ENCODE data around the gene IFFO2.

Gene IFFO2

GRCh38 chr1:18890706-18891425, 65.6 kb downstream of the IFFO2 start:
- Histone ChIP-seq H3K4me1 (no peaks in the 10 kb centered on the region), H3K4me3 (no peak overlapping the region), H3K36me3 (replicated peaks) (no peaks in the 10 kb centered on the region), H3K9me3 (no peaks in the 10 kb centered on the region), H3K27me3 (ENCODE audit: low read depth) (no peaks in the 10 kb centered on the region)
- DNase-seq (ENCODE audit: low spot score in 2 of 2), result no peak
- in situ Hi-C loops (cut with MboI; ENCODE audit: low sequenced_read_pairs), result no loop called here

- Histone ChIP-seq H3K36me3 (replicated peaks) (no peaks in the 10 kb centered on the region; the same call in 1 of the 2 replicates), H3K4me1 (no peaks in the 10 kb centered on the region), H3K27me3 (ENCODE audit: low read depth) (no peaks in the 10 kb centered on the region), H3K4me3 (no peak overlapping the region), H3K9me3 (no peaks in the 10 kb centered on the region)
- in situ Hi-C loops (cut with MboI; ENCODE audit: low sequenced_read_pairs), result no loop called here
- no peak for DNase-seq (ENCODE audit: low spot score in 2 of 2)
These were observed 70.5 kb downstream of the IFFO2 start for GRCh38 chr1:18886003-18886335.

GRCh38 chr1:18885311-18886002, 71.0 kb downstream of the IFFO2 start:
- no peaks in the 10 kb centered on the region for H3K9me3 ChIP-seq
- H3K4me1 ChIP-seq, result no peaks in the 10 kb centered on the region
- DNase-seq (ENCODE audit: low spot score in 2 of 2), result no peak
- in situ Hi-C loops (cut with MboI; ENCODE audit: low sequenced_read_pairs), result no loop called here
- H3K27me3 ChIP-seq (ENCODE audit: low read depth), result no peaks in the 10 kb centered on the region
- no peak overlapping the region for H3K4me3 ChIP-seq
- H3K36me3 ChIP-seq (replicated peaks), result no peaks in the 10 kb centered on the region; the same call in 1 of the 2 replicates

GRCh38 chr1:18884727-18885126, 71.7 kb downstream of the IFFO2 start:
- peaks cover 4% of the 10 kb centered on the region for H3K4me1 ChIP-seq
- in situ Hi-C loops (cut with MboI; ENCODE audit: low sequenced_read_pairs), result no loop called here

GRCh38 chr1:18884419-18884717, 72.1 kb downstream of the IFFO2 start:
- H3K9me3 ChIP-seq, result no peaks in the 10 kb centered on the region
- DNase-seq (ENCODE audit: low spot score in 2 of 2), result no peak
- in situ Hi-C loops (cut with MboI; ENCODE audit: low sequenced_read_pairs), result no loop called here
- H3K27me3 ChIP-seq (ENCODE audit: low read depth), result no peaks in the 10 kb centered on the region
- no peak overlapping the region for H3K4me3 ChIP-seq
- H3K4me1 ChIP-seq, result peaks cover 8% of the 10 kb centered on the region
- no peaks in the 10 kb centered on the region; the same call in 1 of the 2 replicates for H3K36me3 ChIP-seq (replicated peaks)

More at GRCh38 chr1:18884727-18885126, 71.7 kb downstream of the IFFO2 start:
- DNase-seq (ENCODE audit: low spot score in 2 of 2), result no peak
- H3K27me3 ChIP-seq (ENCODE audit: low read depth), result no peaks in the 10 kb centered on the region
- no peak overlapping the region for H3K4me3 ChIP-seq
- no peaks in the 10 kb centered on the region; the same call in 1 of the 2 replicates for H3K36me3 ChIP-seq (replicated peaks)
- H3K9me3 ChIP-seq, result no peaks in the 10 kb centered on the region

GRCh38 chr1:18883636-18884418, 72.6 kb downstream of the IFFO2 start:
- Histone ChIP-seq H3K9me3 (no peaks in the 10 kb centered on the region), H3K4me1 (peaks cover 9% of the 10 kb centered on the region), H3K4me3 (no peak overlapping the region), H3K36me3 (replicated peaks) (no peaks in the 10 kb centered on the region; the same call in 1 of the 2 replicates), H3K27me3 (ENCODE audit: low read depth) (no peaks in the 10 kb centered on the region)
- in situ Hi-C loops (cut with MboI; ENCODE audit: low sequenced_read_pairs), result no loop called here
- DNase-seq (ENCODE audit: low spot score in 2 of 2), result peak; percentile 42 to 85

- in situ Hi-C loops (cut with MboI; ENCODE audit: low sequenced_read_pairs), result no loop called here
- H3K36me3 ChIP-seq (replicated peaks), result no peaks in the 10 kb centered on the region; the same call in 1 of the 2 replicates
- H3K4me1 ChIP-seq, result peaks cover 9% of the 10 kb centered on the region
- no peak overlapping the region for H3K4me3 ChIP-seq
- H3K27me3 ChIP-seq (ENCODE audit: low read depth), result no peaks in the 10 kb centered on the region
- H3K9me3 ChIP-seq, result no peaks in the 10 kb centered on the region
- no peak for DNase-seq (ENCODE audit: low spot score in 2 of 2)
These were observed 73.4 kb downstream of the IFFO2 start for GRCh38 chr1:18883079-18883478.

GRCh38 chr1:18882486-18882885, 74.0 kb downstream of the IFFO2 start:
- no peak for DNase-seq (ENCODE audit: low spot score in 2 of 2)
- Histone ChIP-seq H3K36me3 (replicated peaks) (no peaks in the 10 kb centered on the region; the same call in 1 of the 2 replicates), H3K4me3 (no peak overlapping the region), H3K27me3 (ENCODE audit: low read depth) (no peaks in the 10 kb centered on the region), H3K9me3 (no peaks in the 10 kb centered on the region), H3K4me1 (peaks cover 9% of the 10 kb centered on the region)
- in situ Hi-C loops (cut with MboI; ENCODE audit: low sequenced_read_pairs), result no loop called here

GRCh38 chr1:18881642-18882431, 74.6 kb downstream of the IFFO2 start:
- in situ Hi-C loops (cut with MboI; ENCODE audit: low sequenced_read_pairs), result no loop called here
- H3K36me3 ChIP-seq (replicated peaks), result no peaks in the 10 kb centered on the region; the same call in 1 of the 2 replicates

GRCh38 chr1:18881164-18881563, 75.3 kb downstream of the IFFO2 start:
- no peaks in the 10 kb centered on the region; the same call in 1 of the 2 replicates for H3K36me3 ChIP-seq (replicated peaks)
- no peak overlapping the region for H3K4me3 ChIP-seq
- H3K27me3 ChIP-seq (ENCODE audit: low read depth), result no peaks in the 10 kb centered on the region
- in situ Hi-C loops (cut with MboI; ENCODE audit: low sequenced_read_pairs), result no loop called here
- no peaks in the 10 kb centered on the region for H3K9me3 ChIP-seq
- no peak for DNase-seq (ENCODE audit: low spot score in 2 of 2)
- peaks cover 9% of the 10 kb centered on the region for H3K4me1 ChIP-seq

More at GRCh38 chr1:18881642-18882431, 74.6 kb downstream of the IFFO2 start:
- DNase-seq (ENCODE audit: low spot score in 2 of 2), result no peak
- Histone ChIP-seq H3K4me1 (peaks cover 9% of the 10 kb centered on the region), H3K27me3 (ENCODE audit: low read depth) (no peaks in the 10 kb centered on the region), H3K4me3 (no peak overlapping the region), H3K9me3 (no peaks in the 10 kb centered on the region)

- Histone ChIP-seq H3K4me3 (no peak overlapping the region), H3K9me3 (no peaks in the 10 kb centered on the region), H3K4me1 (peaks cover 9% of the 10 kb centered on the region), H3K27me3 (ENCODE audit: low read depth) (no peaks in the 10 kb centered on the region), H3K36me3 (replicated peaks) (no peaks in the 10 kb centered on the region; the same call in 1 of the 2 replicates)
- DNase-seq (ENCODE audit: low spot score in 2 of 2), result no peak
- in situ Hi-C loops (cut with MboI; ENCODE audit: low sequenced_read_pairs), result no loop called here
These were observed 75.9 kb downstream of the IFFO2 start for GRCh38 chr1:18880585-18880984.

- Histone ChIP-seq H3K27me3 (ENCODE audit: low read depth) (no peaks in the 10 kb centered on the region), H3K9me3 (no peaks in the 10 kb centered on the region), H3K4me1 (peaks cover 9% of the 10 kb centered on the region), H3K4me3 (no peak overlapping the region), H3K36me3 (replicated peaks) (no peaks in the 10 kb centered on the region; the same call in 1 of the 2 replicates)
- peak; percentile 63 to 75 for DNase-seq (ENCODE audit: low spot score in 2 of 2)
- in situ Hi-C loops (cut with MboI; ENCODE audit: low sequenced_read_pairs), result no loop called here
These were observed 76.6 kb downstream of the IFFO2 start for GRCh38 chr1:18879791-18880309.

- in situ Hi-C loops (cut with MboI; ENCODE audit: low sequenced_read_pairs), result no loop called here
- no peaks in the 10 kb centered on the region for H3K27me3 ChIP-seq (ENCODE audit: low read depth)
- DNase-seq (ENCODE audit: low spot score in 2 of 2), result no peak
- no peaks in the 10 kb centered on the region for H3K9me3 ChIP-seq
- no peak overlapping the region for H3K4me3 ChIP-seq
- H3K36me3 ChIP-seq (replicated peaks), result no peaks in the 10 kb centered on the region; the same call in 1 of the 2 replicates
- H3K4me1 ChIP-seq, result peaks cover 9% of the 10 kb centered on the region
These were observed 77.2 kb downstream of the IFFO2 start for GRCh38 chr1:18879215-18879790.

Data from HAP-1 (cell line).